Parathyroid adenoma (tissue), 2 donors: Measurements from ENCODE around the gene ZNRF3.

ENCODE experiments used
- H2AFZ ChIP-seq: fragments of 300-600 bp; sonication (generic); one replicate; pipeline ENCODE4 v1.7.0; 2017; ENCODE audit warnings: antibody characterized with exemption, mild to moderate bottlenecking
- H3K27ac ChIP-seq: fragments of 300-600 bp; sonication (generic); one replicate; pipeline ENCODE4 v1.7.0; 2017
- H3K27me3 ChIP-seq: fragments of 300-600 bp; sonication (generic); one replicate; pipeline ENCODE4 v1.7.0; 2017; ENCODE audit warnings: low read length; ENCODE audit not compliant: control insufficient read depth, insufficient read depth
- H3K36me3 ChIP-seq: fragments of 300-600 bp; sonication (generic); one replicate; pipeline ENCODE4 v1.7.0; 2017; ENCODE audit warnings: low read length; ENCODE audit not compliant: control insufficient read depth, insufficient read depth
- H3K4me1 ChIP-seq: fragments of 300-600 bp; sonication (generic); one replicate; pipeline ENCODE4 v1.7.0; 2017; ENCODE audit warnings: control low read depth
- H3K4me2 ChIP-seq: fragments of 300-600 bp; sonication (generic); one replicate; pipeline ENCODE4 v1.7.0; 2017; ENCODE audit warnings: low read length
- H3K4me3 ChIP-seq: fragments of 300-600 bp; sonication (generic); one replicate; pipeline ENCODE4 v1.7.0; 2017; ENCODE audit warnings: low read depth, low read length
- H3K79me2 ChIP-seq: fragments of 300-600 bp; sonication (generic); one replicate; pipeline ENCODE4 v1.7.0; 2017; ENCODE audit warnings: control low read depth
- H3K9ac ChIP-seq: fragments of 300-600 bp; sonication (generic); one replicate; pipeline ENCODE4 v1.7.0; 2017; ENCODE audit warnings: mild to moderate bottlenecking
- H3K9me3 ChIP-seq: fragments of 300-600 bp; sonication (generic); one replicate; pipeline ENCODE4 v1.7.0; 2017; ENCODE audit warnings: low read length; ENCODE audit not compliant: control insufficient read depth
- TF ChIP-seq, protein P1 (sequence below): fragments of 300-600 bp; sonication (generic); IDR thresholded peaks from one replicate; pipeline ENCODE4 v1.7.0; 2017; ENCODE audit warnings: antibody characterized with exemption, mild to moderate bottlenecking
- donor health status: primary hyperparathyroidism.

Gene ZNRF3

GRCh38 chr22:28925916-28926315 lies 42.5 kb downstream of the ZNRF3 start:
- Histone ChIP-seq H3K4me1 (peaks cover 3% of the 10 kb centered on the region), H3K27ac (no peak overlapping the region), H3K4me2 (no peak overlapping the region), H3K36me3 (no peaks in the 10 kb centered on the region), H3K9me3 (no peaks in the 10 kb centered on the region), H3K9ac (no peak overlapping the region), H2AFZ (no peak overlapping the region), H3K79me2 (no peaks in the 10 kb centered on the region), H3K27me3 (no peaks in the 10 kb centered on the region), H3K4me3 (no peak overlapping the region)
- TF ChIP-seq, protein P1, sequence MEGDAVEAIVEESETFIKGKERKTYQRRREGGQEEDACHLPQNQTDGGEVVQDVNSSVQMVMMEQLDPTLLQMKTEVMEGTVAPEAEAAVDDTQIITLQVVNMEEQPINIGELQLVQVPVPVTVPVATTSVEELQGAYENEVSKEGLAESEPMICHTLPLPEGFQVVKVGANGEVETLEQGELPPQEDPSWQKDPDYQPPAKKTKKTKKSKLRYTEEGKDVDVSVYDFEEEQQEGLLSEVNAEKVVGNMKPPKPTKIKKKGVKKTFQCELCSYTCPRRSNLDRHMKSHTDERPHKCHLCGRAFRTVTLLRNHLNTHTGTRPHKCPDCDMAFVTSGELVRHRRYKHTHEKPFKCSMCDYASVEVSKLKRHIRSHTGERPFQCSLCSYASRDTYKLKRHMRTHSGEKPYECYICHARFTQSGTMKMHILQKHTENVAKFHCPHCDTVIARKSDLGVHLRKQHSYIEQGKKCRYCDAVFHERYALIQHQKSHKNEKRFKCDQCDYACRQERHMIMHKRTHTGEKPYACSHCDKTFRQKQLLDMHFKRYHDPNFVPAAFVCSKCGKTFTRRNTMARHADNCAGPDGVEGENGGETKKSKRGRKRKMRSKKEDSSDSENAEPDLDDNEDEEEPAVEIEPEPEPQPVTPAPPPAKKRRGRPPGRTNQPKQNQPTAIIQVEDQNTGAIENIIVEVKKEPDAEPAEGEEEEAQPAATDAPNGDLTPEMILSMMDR: no peak

- Histone ChIP-seq H3K4me2 (peak overlapping the region; percentile 5), H3K79me2 (peaks cover 3% of the 10 kb centered on the region), H3K4me1 (peaks cover 3% of the 10 kb centered on the region), H3K9ac (no peak overlapping the region), H3K36me3 (no peaks in the 10 kb centered on the region), H3K27ac (no peak overlapping the region), H2AFZ (no peak overlapping the region), H3K4me3 (no peak overlapping the region), H3K9me3 (no peaks in the 10 kb centered on the region), H3K27me3 (no peaks in the 10 kb centered on the region)
- TF ChIP-seq, protein P1: no peak
Observed at GRCh38 chr22:28927630-28928029, 44.3 kb downstream of the ZNRF3 start.

- H2AFZ ChIP-seq: no peak overlapping the region
- H3K79me2 ChIP-seq: peaks cover 3% of the 10 kb centered on the region
- peaks cover 3% of the 10 kb centered on the region for H3K4me1 ChIP-seq
- TF ChIP-seq, protein P1: no peak
- H3K27ac ChIP-seq: no peak overlapping the region
- no peaks in the 10 kb centered on the region for H3K9me3 ChIP-seq
- no peak overlapping the region for H3K9ac ChIP-seq
- no peaks in the 10 kb centered on the region for H3K36me3 ChIP-seq
- no peaks in the 10 kb centered on the region for H3K27me3 ChIP-seq
- no peak overlapping the region for H3K4me3 ChIP-seq
- no peak overlapping the region for H3K4me2 ChIP-seq
Observed at GRCh38 chr22:28929197-28929596, 45.8 kb downstream of the ZNRF3 start.

GRCh38 chr22:28930357-28931007 lies 47.1 kb downstream of the ZNRF3 start:
- TF ChIP-seq, protein P1: no peak
- Histone ChIP-seq H3K36me3 (no peaks in the 10 kb centered on the region), H3K9ac (no peak overlapping the region), H3K79me2 (peaks cover 3% of the 10 kb centered on the region), H2AFZ (no peak overlapping the region), H3K27me3 (no peaks in the 10 kb centered on the region), H3K9me3 (no peaks in the 10 kb centered on the region), H3K4me1 (peaks cover 3% of the 10 kb centered on the region), H3K27ac (no peak overlapping the region), H3K4me3 (no peak overlapping the region), H3K4me2 (no peak overlapping the region)
